ENCODE results near the gene CFAP77.

Gene CFAP77

GRCh38 chr9:132499251-132499650 is 89.2 kb downstream of the CFAP77 start:
- Mint-ChIP-seq H3K36me3 (ENCODE audit: low read depth) (no peaks in the 10 kb centered on the region), H3K27me3 (ENCODE audit: low read depth) (peaks cover 4% of the 10 kb centered on the region), H3K9me3 (no peaks in the 10 kb centered on the region), H3K4me3 (no peak overlapping the region), H3K4me1 (ENCODE audit: low read depth) (no peaks in the 10 kb centered on the region), H3K27ac (no peak overlapping the region)
- DNase-seq (ENCODE audit: low spot score), result no peak

DNA sequence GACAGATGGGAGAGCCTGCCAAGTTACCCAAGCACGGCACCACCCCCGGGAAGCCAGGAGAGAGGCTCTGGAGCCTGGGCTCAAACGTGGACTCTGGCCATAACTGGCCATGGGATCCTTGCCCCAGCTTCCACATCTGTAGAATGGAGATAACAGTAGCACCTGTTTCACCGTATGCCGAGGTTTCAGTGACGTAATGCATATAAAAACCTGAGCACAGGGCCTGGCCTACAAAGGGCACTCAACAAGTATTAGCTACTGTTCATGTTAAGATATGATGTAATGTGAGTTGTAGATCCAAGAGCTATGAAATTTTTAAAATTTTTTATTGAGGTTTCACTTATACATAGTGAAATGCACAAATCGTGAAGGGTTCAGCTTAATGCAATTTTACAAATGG is 90.2 kb downstream of the CFAP77 start:
- Mint-ChIP-seq H3K27me3 (ENCODE audit: low read depth) (peaks cover 4% of the 10 kb centered on the region), H3K36me3 (ENCODE audit: low read depth) (no peaks in the 10 kb centered on the region), H3K4me3 (no peak overlapping the region), H3K4me1 (ENCODE audit: low read depth) (no peaks in the 10 kb centered on the region), H3K27ac (no peak overlapping the region), H3K9me3 (no peaks in the 10 kb centered on the region)
- DNase-seq (ENCODE audit: low spot score), result no peak

DNA sequence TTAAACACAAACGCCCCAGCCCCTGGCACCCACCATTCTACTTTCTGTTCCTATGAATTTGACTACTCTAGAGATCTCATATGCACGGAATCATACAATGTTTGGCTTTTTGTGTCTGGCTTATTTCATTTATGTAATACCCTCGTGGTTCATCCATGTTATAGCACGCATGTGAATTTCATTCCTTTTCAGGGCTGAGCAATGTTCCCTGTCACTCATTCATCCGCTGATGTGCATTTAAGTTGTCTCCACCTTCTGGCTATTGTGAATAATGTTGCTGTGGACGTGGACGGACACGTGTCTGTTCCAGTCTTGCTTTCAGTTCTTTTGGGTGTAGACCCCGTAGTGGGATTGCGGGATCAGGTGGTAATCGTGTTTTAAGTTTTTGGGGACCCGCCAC is 92.5 kb downstream of the CFAP77 start:
- H3K4me3 Mint-ChIP-seq, result no peak overlapping the region
- no peaks in the 10 kb centered on the region for H3K4me1 Mint-ChIP-seq (ENCODE audit: low read depth)
- H3K36me3 Mint-ChIP-seq (ENCODE audit: low read depth), result no peaks in the 10 kb centered on the region
- H3K27ac Mint-ChIP-seq, result no peak overlapping the region
- peaks cover 6% of the 10 kb centered on the region for H3K27me3 Mint-ChIP-seq (ENCODE audit: low read depth)
- no peak for DNase-seq (ENCODE audit: low spot score)
- no peaks in the 10 kb centered on the region for H3K9me3 Mint-ChIP-seq

- Mint-ChIP-seq H3K4me3 (no peak overlapping the region), H3K27ac (no peak overlapping the region), H3K27me3 (ENCODE audit: low read depth) (peaks cover 6% of the 10 kb centered on the region), H3K36me3 (ENCODE audit: low read depth) (no peaks in the 10 kb centered on the region), H3K4me1 (ENCODE audit: low read depth) (peaks cover 5% of the 10 kb centered on the region), H3K9me3 (no peaks in the 10 kb centered on the region)
- no peak for DNase-seq (ENCODE audit: low spot score)
Observed at GRCh38 chr9:132503116-132503515, 93.1 kb downstream of the CFAP77 start.

DNA sequence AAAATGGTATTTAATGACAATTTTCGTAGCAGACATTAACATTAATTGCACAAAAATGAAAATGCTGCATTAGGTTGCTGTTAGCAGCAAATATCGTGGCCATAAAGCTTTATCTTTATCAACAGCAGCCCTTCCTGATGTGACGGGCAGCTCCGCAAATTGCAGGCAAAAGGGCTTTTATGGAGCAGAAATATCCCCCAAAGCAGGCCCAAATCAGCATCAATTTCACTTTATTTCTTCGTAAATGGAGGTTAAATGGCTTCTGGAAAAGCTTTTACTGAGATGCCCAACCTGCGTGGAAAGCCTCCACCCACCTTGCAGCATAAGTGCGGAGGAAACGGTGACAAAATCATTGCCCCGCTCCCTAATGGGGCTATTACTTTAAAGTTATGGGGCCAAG is 94.5 kb downstream of the CFAP77 start:
- Mint-ChIP-seq H3K27ac (no peak overlapping the region), H3K9me3 (no peaks in the 10 kb centered on the region), H3K4me1 (ENCODE audit: low read depth) (peaks cover 5% of the 10 kb centered on the region), H3K27me3 (ENCODE audit: low read depth) (peaks cover 6% of the 10 kb centered on the region), H3K4me3 (no peak overlapping the region), H3K36me3 (ENCODE audit: low read depth) (no peaks in the 10 kb centered on the region)
- no peak for DNase-seq (ENCODE audit: low spot score)

GRCh38 chr9:132505991-132506655 is 96.1 kb downstream of the CFAP77 start:
- peaks cover 6% of the 10 kb centered on the region for H3K27me3 Mint-ChIP-seq (ENCODE audit: low read depth)
- H3K36me3 Mint-ChIP-seq (ENCODE audit: low read depth), result no peaks in the 10 kb centered on the region
- H3K27ac Mint-ChIP-seq, result no peak overlapping the region
- H3K4me3 Mint-ChIP-seq, result no peak overlapping the region
- DNase-seq (ENCODE audit: low spot score), result no peak
- no peaks in the 10 kb centered on the region for H3K9me3 Mint-ChIP-seq
- peaks cover 5% of the 10 kb centered on the region for H3K4me1 Mint-ChIP-seq (ENCODE audit: low read depth)

DNA sequence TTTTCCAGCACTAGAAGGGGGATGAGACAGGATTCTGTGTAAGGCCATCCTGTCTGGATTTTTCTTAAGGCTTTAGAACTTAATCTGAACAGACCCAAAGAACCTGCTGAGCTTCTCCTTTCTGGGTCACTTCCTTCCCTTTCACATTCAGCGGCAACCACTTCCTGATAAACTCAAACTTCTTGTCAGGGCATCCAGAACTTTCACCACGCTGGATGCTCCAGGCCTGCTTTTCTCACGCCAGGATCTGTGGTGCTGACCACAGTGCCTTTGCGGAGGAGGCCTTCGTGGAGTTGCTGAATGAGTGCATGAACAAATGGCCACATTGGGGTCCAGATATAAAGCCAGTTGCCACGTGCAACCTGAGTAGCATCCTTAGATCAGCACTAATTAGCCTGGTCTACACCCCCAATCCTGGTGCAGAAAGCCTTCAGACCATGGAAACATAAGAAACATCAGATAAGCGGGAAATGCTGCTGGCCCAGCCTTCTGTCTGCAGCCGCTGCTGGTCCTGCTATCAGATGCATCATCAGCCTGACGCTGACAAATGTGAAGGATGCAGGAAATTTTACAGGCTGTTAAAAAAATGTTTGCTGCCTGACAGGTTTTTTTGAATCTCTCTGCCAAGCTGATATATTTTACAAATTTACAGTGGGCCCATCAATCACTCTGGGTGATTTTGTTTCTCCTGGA is 97.1 kb downstream of the CFAP77 start:
- H3K27me3 Mint-ChIP-seq (ENCODE audit: low read depth), result peaks cover 6% of the 10 kb centered on the region
- H3K36me3 Mint-ChIP-seq (ENCODE audit: low read depth), result no peaks in the 10 kb centered on the region
- no peak overlapping the region for H3K27ac Mint-ChIP-seq
- no peak for DNase-seq (ENCODE audit: low spot score)
- H3K9me3 Mint-ChIP-seq, result no peaks in the 10 kb centered on the region
- no peak overlapping the region for H3K4me3 Mint-ChIP-seq
- peaks cover 5% of the 10 kb centered on the region for H3K4me1 Mint-ChIP-seq (ENCODE audit: low read depth)

GRCh38 chr9:132507670-132508469 is 97.9 kb downstream of the CFAP77 start:
- H3K27me3 Mint-ChIP-seq (ENCODE audit: low read depth), result peaks cover 6% of the 10 kb centered on the region
- no peak overlapping the region for H3K27ac Mint-ChIP-seq
- H3K4me3 Mint-ChIP-seq, result no peak overlapping the region

GRCh38 chr9:132509928-132510874 is 100.2 kb downstream of the CFAP77 start:
- DNase-seq (ENCODE audit: low spot score), result no peak
- Mint-ChIP-seq H3K9me3 (no peaks in the 10 kb centered on the region), H3K36me3 (ENCODE audit: low read depth) (no peaks in the 10 kb centered on the region), H3K27me3 (ENCODE audit: low read depth) (peaks cover 8% of the 10 kb centered on the region), H3K27ac (no peak overlapping the region), H3K4me1 (ENCODE audit: low read depth) (peaks cover 5% of the 10 kb centered on the region), H3K4me3 (no peak overlapping the region)

More at GRCh38 chr9:132507670-132508469, 97.9 kb downstream of the CFAP77 start:
- no peaks in the 10 kb centered on the region for H3K9me3 Mint-ChIP-seq
- peaks cover 5% of the 10 kb centered on the region for H3K4me1 Mint-ChIP-seq (ENCODE audit: low read depth)
- peak; percentile 37 for DNase-seq (ENCODE audit: low spot score)
- no peaks in the 10 kb centered on the region for H3K36me3 Mint-ChIP-seq (ENCODE audit: low read depth)

DNA sequence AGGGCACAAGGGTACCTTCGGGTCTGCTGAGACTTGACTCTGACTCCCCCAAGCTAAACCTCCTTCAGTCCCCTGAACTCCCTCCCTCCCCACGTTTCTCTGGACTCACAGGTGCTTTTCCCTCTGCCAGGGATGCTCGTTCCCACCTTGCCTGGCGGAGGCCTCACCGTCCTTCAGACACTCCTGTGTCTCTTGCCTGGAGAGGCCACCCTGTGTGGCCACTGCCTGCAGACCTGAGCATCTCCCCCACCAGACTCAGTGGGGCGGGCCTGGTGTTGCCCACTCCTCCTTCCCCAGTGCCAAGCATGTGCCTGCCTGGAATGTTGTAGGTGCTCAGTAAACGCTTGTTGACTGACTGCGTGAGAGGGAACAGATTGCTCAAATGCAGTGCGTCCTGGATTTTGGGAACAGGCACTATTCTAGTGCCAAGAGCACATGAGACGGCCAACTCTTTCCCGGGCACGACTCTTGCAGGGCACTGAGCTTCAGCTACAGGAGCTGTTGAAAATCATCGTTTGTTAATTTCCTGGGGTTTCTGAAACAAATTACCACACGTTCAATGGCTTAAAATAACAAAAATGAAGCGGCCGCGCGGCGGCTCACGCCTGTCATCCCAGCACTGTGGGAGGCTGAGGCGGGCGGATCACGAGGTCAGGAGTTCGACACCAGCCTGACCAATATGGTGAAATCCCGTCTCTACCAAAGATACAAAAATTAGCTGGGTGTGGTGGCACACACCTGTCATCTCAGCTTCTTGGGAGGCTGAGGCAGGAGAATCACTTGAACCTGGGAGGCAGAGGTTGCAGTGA is 101.4 kb downstream of the CFAP77 start:
- no peak overlapping the region for H3K27ac Mint-ChIP-seq
- H3K4me3 Mint-ChIP-seq, result no peak overlapping the region
- no peaks in the 10 kb centered on the region for H3K36me3 Mint-ChIP-seq (ENCODE audit: low read depth)
- DNase-seq (ENCODE audit: low spot score), result no peak
- peaks cover 2% of the 10 kb centered on the region for H3K27me3 Mint-ChIP-seq (ENCODE audit: low read depth)
- no peaks in the 10 kb centered on the region for H3K9me3 Mint-ChIP-seq
- peaks cover 5% of the 10 kb centered on the region for H3K4me1 Mint-ChIP-seq (ENCODE audit: low read depth)

DNA sequence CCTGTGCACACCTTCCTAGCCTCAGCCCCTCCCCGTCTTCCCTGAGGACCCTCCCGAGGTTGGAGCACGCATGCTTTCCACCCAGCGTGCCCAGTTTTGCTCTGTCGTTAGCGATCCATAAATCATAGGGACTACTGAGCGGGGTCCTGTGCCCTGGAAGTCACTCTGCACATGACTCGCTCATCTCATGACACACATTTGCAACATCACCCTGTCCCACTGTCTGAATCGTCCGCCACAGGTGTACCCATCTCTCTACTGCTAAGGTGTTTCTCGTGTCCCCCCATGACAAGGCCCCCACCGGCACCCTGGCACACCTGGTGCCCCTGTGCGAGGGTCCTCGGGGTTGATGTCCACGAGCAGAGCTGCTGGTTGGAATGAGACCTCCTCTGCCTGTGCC is 103.4 kb downstream of the CFAP77 start:
- no peaks in the 10 kb centered on the region for H3K9me3 Mint-ChIP-seq
- H3K4me1 Mint-ChIP-seq (ENCODE audit: low read depth), result no peaks in the 10 kb centered on the region
- H3K27me3 Mint-ChIP-seq (ENCODE audit: low read depth), result peaks cover 2% of the 10 kb centered on the region
- H3K36me3 Mint-ChIP-seq (ENCODE audit: low read depth), result no peaks in the 10 kb centered on the region
- no peak overlapping the region for H3K27ac Mint-ChIP-seq
- no peak overlapping the region for H3K4me3 Mint-ChIP-seq
- no peak for DNase-seq (ENCODE audit: low spot score)

GRCh38 chr9:132514011-132514744 is 104.2 kb downstream of the CFAP77 start:
- H3K9me3 Mint-ChIP-seq, result no peaks in the 10 kb centered on the region
- no peak overlapping the region for H3K4me3 Mint-ChIP-seq
- no peaks in the 10 kb centered on the region for H3K36me3 Mint-ChIP-seq (ENCODE audit: low read depth)
- H3K27ac Mint-ChIP-seq, result no peak overlapping the region
- H3K27me3 Mint-ChIP-seq (ENCODE audit: low read depth), result peaks cover 2% of the 10 kb centered on the region
- H3K4me1 Mint-ChIP-seq (ENCODE audit: low read depth), result no peaks in the 10 kb centered on the region
- no peak for DNase-seq (ENCODE audit: low spot score)

Data from T-helper 2 cell treated with Interferon-gamma antibody and Interleukin-4, amounts not matched to agents 5 μg/mL and 100 μg/mL, for 36 hours (primary cell).